Neural progenitor cell (in vitro differentiated cells): ENCODE data around the gene NATD1. TPM values are rescaled to one million over a fixed set of nuclear protein-coding genes. Genes with fewer than 3 reads are reported as not detected.

ENCODE experiments used
- DNase-seq: peaks from one replicate; pipeline ENCODE4 v3.0.0-alpha.2; 2016; ENCODE audit warnings: low spot score
- H2AFZ ChIP-seq: fragments of 200-600 bp; sonication (generic); replicated peaks from 2 replicates; pipeline ENCODE4 v1.6.1; 2016; ENCODE audit warnings: antibody characterized with exemption
- H3F3A ChIP-seq: fragments of 200-600 bp; sonication (generic); 2 replicates; pipeline ENCODE4 v1.6.1; 2016; ENCODE audit warnings: antibody characterized with exemption, low read depth
- H3K27ac ChIP-seq: fragments of 200-600 bp; sonication (generic); 2 replicates; pipeline ENCODE4 v1.5.1; 2016; ENCODE audit warnings: mild to moderate bottlenecking
- H3K27me3 ChIP-seq: fragments of 200-600 bp; sonication (generic); 2 replicates; pipeline ENCODE4 v1.6.1; 2016; ENCODE audit warnings: mild to moderate bottlenecking, moderate library complexity
- H3K36me3 ChIP-seq: fragments of 200-600 bp; sonication (generic); 2 replicates; pipeline ENCODE4 v1.5.1; 2016
- H3K4me1 ChIP-seq: fragments of 200-600 bp; sonication (generic); 2 replicates; pipeline ENCODE4 v1.6.1; 2016; ENCODE audit warnings: mixed run types
- H3K4me2 ChIP-seq: fragments of 200-600 bp; sonication (generic); 2 replicates; pipeline ENCODE4 v1.6.1; 2016
- H3K4me3 ChIP-seq: fragments of 200-600 bp; sonication (generic); 2 replicates; pipeline ENCODE4 v1.5.1; 2016
- H3K79me2 ChIP-seq: fragments of 200-600 bp; sonication (generic); 2 replicates; pipeline ENCODE4 v1.6.1; 2016; ENCODE audit warnings: low read depth
- H3K9ac ChIP-seq: fragments of 200-600 bp; sonication (generic); 2 replicates; pipeline ENCODE4 v1.6.1; 2016
- H3K9me3 ChIP-seq: fragments of 200-600 bp; sonication (generic); 2 replicates; pipeline ENCODE4 v1.5.1; 2016; ENCODE audit warnings: low read depth
- H4K20me1 ChIP-seq: fragments of 200-600 bp; sonication (generic); 2 replicates; pipeline ENCODE4 v1.6.1; 2016; ENCODE audit warnings: low read depth
- H3K27ac Mint-ChIP-seq: 3 replicates; pipeline ENCODE4 v1.8.0; 2021; ENCODE audit warnings: mixed read lengths
- H3K27me3 Mint-ChIP-seq: 2 replicates; pipeline ENCODE4 v1.8.0; 2022; ENCODE audit warnings: low read depth, mild to moderate bottlenecking, inconsistent platforms, moderate library complexity, mixed read lengths; ENCODE audit not compliant: insufficient read depth
- H3K36me3 Mint-ChIP-seq: 3 replicates; pipeline ENCODE4 v1.8.0; 2021; ENCODE audit warnings: mixed read lengths
- H3K4me1 Mint-ChIP-seq: 3 replicates; pipeline ENCODE4 v1.8.0; 2021; ENCODE audit warnings: mixed read lengths
- H3K4me3 Mint-ChIP-seq: 3 replicates; pipeline ENCODE4 v1.8.0; 2021; ENCODE audit warnings: mild to moderate bottlenecking, moderate library complexity, mixed read lengths
- H3K9me3 Mint-ChIP-seq: 3 replicates; pipeline ENCODE4 v1.8.0; 2020; ENCODE audit warnings: mixed read lengths
- CTCF ChIP-seq: fragments of 200-600 bp; sonication (generic); IDR thresholded peaks from 2 replicates; pipeline ENCODE4 v1.5.1; 2017; ENCODE audit warnings: antibody characterized with exemption, mild to moderate bottlenecking
- EZH2 ChIP-seq: fragments of 200-600 bp; sonication (generic); IDR thresholded peaks from 2 replicates; pipeline ENCODE4 v1.6.1; 2017; ENCODE audit warnings: antibody characterized with exemption, mild to moderate bottlenecking, moderate library complexity
- EZH2phosphoT487 ChIP-seq: fragments of 200-600 bp; sonication (generic); IDR thresholded peaks from 2 replicates; pipeline ENCODE4 v1.6.1; 2017; ENCODE audit warnings: antibody characterized with exemption
- total RNA-seq: library from RNA; depleted of rRNA; stranded (reverse); fragments of >200 nt; gene quantifications from 2 replicates; pipeline ENCODE4 v1.2.3, GENCODE V29; 2015; ENCODE audit warnings: low replicate concordance

Gene NATD1
- total RNA-seq, 1 donor from 2014 or later: 4.3 TPM

GRCh38 chr17:21289902-21290571, 36.8 kb upstream of the NATD1 start:
- Mint-ChIP-seq H3K4me3 (no peak overlapping the region), H3K4me1 (peaks cover 20% of the 10 kb centered on the region), H3K9me3 (peaks cover 20% of the 10 kb centered on the region), H3K27ac (no peak overlapping the region), H3K36me3 (no peaks in the 10 kb centered on the region), H3K27me3 (peaks cover 10% of the 10 kb centered on the region)
- no peaks in the 10 kb centered on the region for H3K36me3 ChIP-seq
- peaks cover 5% of the 10 kb centered on the region for H3F3A ChIP-seq
- H3K9me3 ChIP-seq: peaks cover 6% of the 10 kb centered on the region
- peaks cover 5% of the 10 kb centered on the region for H3K79me2 ChIP-seq
- no peak overlapping the region for H3K4me3 ChIP-seq
- no peak overlapping the region for H3K4me2 ChIP-seq
- DNase-seq: no peak
- H3K9ac ChIP-seq: no peak overlapping the region
- H4K20me1 ChIP-seq: peaks cover 17% of the 10 kb centered on the region
- TF ChIP-seq EZH2phosphoT487: no peak
- TF ChIP-seq CTCF: no peak
- TF ChIP-seq EZH2: no peak
- peaks cover 9% of the 10 kb centered on the region for H3K27me3 ChIP-seq
- no peak overlapping the region for H3K27ac ChIP-seq
- H2AFZ ChIP-seq: no peak overlapping the region
- peaks cover 19% of the 10 kb centered on the region for H3K4me1 ChIP-seq

- H3K27ac ChIP-seq: no peak overlapping the region
- H3K36me3 ChIP-seq: no peaks in the 10 kb centered on the region
- Mint-ChIP-seq H3K36me3 (no peaks in the 10 kb centered on the region), H3K9me3 (peaks cover 16% of the 10 kb centered on the region), H3K4me1 (peaks cover 20% of the 10 kb centered on the region), H3K27me3 (peaks cover 11% of the 10 kb centered on the region), H3K4me3 (no peak overlapping the region), H3K27ac (no peak overlapping the region)
- H3F3A ChIP-seq: peaks cover 5% of the 10 kb centered on the region
- peaks cover 5% of the 10 kb centered on the region for H3K79me2 ChIP-seq
- peaks cover 18% of the 10 kb centered on the region for H4K20me1 ChIP-seq
- TF ChIP-seq EZH2 (no peak), CTCF (no peak), EZH2phosphoT487 (no peak)
- H3K9me3 ChIP-seq: peaks cover 6% of the 10 kb centered on the region
- H3K27me3 ChIP-seq: peaks cover 11% of the 10 kb centered on the region
- no peak overlapping the region for H3K4me2 ChIP-seq
- peaks cover 20% of the 10 kb centered on the region for H3K4me1 ChIP-seq
- no peak overlapping the region for H2AFZ ChIP-seq
- DNase-seq: no peak
- no peak overlapping the region for H3K4me3 ChIP-seq
- H3K9ac ChIP-seq: no peak overlapping the region
Observed at GRCh38 chr17:21289175-21289901, 36.1 kb upstream of the NATD1 start.

DNA sequence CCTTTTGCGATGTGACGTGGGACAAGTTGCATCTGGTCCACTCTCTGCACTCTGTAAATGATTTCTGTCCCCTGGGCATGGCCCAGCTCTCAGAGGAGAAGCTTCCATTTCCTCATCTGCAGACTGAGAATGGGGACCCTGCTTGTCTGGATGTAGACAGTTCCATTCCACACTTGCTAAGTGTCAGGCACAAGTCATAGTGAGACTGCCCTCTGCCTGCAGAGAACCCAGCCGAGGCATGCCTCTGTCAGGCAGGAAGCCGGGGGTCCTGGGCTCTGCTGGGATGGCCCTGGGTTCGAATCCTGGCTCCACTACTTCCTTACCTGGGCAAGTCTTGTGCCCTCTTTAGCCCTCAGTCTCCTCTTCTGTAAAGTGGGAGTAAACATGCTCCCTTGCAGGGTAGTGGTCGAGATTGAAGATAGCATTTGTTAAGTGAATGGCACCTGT, 35.4 kb upstream of the NATD1 start:
- H3F3A ChIP-seq: peaks cover 5% of the 10 kb centered on the region
- peaks cover 5% of the 10 kb centered on the region for H3K79me2 ChIP-seq
- H3K9ac ChIP-seq: no peak overlapping the region
- TF ChIP-seq EZH2 (no peak), CTCF (no peak), EZH2phosphoT487 (no peak)
- Mint-ChIP-seq H3K9me3 (peaks cover 13% of the 10 kb centered on the region), H3K4me1 (peaks cover 20% of the 10 kb centered on the region), H3K27me3 (peaks cover 12% of the 10 kb centered on the region), H3K36me3 (no peaks in the 10 kb centered on the region), H3K27ac (no peak overlapping the region), H3K4me3 (no peak overlapping the region)
- peaks cover 18% of the 10 kb centered on the region for H3K27me3 ChIP-seq
- H3K4me2 ChIP-seq: no peak overlapping the region
- peaks cover 18% of the 10 kb centered on the region for H4K20me1 ChIP-seq
- H3K36me3 ChIP-seq: no peaks in the 10 kb centered on the region
- H3K4me3 ChIP-seq: no peak overlapping the region
- H3K27ac ChIP-seq: no peak overlapping the region
- DNase-seq: no peak
- H3K4me1 ChIP-seq: peaks cover 20% of the 10 kb centered on the region
- no peak overlapping the region for H2AFZ ChIP-seq
- H3K9me3 ChIP-seq: peaks cover 6% of the 10 kb centered on the region
